ENCODE measurements around the gene LHX4. TPM values are rescaled to one million over a fixed set of nuclear protein-coding genes. Genes with fewer than 3 reads are reported as not detected.
"Not testable (repeated sequence)": the region's sequence is repeated elsewhere in the genome, so short reads cannot be mapped to it uniquely, and the experiment has no call there.

LHX4 gene
- total RNA-seq, 1 donor from 2014 or later = under 0.01 TPM

DNA sequence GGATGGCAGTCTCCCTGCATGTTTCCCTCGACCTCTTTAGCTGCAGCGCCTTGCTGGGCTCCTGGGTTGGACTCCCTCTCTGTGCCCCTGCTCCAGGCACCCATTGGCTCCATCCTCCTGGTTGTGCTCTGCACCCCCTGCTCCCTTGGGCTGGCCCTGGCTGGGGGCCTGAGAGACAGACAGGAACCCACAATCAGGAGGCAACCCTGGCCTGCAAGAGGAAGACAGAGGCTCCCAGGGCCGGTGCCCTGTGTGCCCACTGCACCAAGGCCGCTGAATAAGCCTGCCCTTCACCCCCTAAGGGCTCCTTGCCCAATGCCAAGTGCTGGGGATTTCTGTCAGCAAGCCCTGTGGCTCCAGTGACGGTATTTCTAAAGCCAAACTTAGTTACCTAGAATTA is 31.5 kb upstream of the LHX4 start:
- Histone ChIP-seq H3K36me3 (ENCODE audit: control insufficient read depth, insufficient read depth, low read length) (peaks cover 27% of the 10 kb centered on the region), H3K4me3 (ENCODE audit: low read depth, low read length) (no peak overlapping the region), H3K27me3 (ENCODE audit: control insufficient read depth, insufficient read depth, low read length) (no peaks in the 10 kb centered on the region)
- TF ChIP-seq, protein P1, sequence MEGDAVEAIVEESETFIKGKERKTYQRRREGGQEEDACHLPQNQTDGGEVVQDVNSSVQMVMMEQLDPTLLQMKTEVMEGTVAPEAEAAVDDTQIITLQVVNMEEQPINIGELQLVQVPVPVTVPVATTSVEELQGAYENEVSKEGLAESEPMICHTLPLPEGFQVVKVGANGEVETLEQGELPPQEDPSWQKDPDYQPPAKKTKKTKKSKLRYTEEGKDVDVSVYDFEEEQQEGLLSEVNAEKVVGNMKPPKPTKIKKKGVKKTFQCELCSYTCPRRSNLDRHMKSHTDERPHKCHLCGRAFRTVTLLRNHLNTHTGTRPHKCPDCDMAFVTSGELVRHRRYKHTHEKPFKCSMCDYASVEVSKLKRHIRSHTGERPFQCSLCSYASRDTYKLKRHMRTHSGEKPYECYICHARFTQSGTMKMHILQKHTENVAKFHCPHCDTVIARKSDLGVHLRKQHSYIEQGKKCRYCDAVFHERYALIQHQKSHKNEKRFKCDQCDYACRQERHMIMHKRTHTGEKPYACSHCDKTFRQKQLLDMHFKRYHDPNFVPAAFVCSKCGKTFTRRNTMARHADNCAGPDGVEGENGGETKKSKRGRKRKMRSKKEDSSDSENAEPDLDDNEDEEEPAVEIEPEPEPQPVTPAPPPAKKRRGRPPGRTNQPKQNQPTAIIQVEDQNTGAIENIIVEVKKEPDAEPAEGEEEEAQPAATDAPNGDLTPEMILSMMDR (IDR thresholded peaks at IDR 0.05; ENCODE audit: insufficient read depth, low read length, severe bottlenecking) = no peak
- DNase-seq (ENCODE audit: low read depth) = no peak
- FAIRE-seq = no peak

DNA sequence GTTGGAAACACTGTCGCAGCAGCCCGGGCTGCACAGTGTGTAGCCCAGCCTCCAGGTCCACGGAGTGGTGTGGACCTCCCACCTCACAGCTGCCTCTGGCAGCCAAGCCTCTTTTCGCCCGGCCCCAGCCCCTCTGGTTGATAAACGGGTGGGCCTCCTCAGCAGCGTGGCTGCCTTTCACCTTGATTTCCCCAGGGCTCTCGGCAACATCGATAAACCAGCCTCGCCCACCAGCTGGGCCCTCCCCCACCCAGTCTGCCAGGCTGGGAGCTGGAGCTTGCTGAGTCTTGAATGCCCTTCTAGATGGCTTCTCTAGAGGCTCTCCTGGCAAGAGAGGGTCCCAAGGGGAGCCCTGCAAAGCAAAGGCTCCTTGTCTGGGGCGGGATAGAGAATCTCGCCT is 31.0 kb upstream of the LHX4 start:
- TF ChIP-seq, protein P1 (IDR thresholded peaks at IDR 0.05; ENCODE audit: insufficient read depth, low read length, severe bottlenecking) = no peak
- FAIRE-seq = no peak
- Histone ChIP-seq H3K27me3 (ENCODE audit: control insufficient read depth, insufficient read depth, low read length) (no peaks in the 10 kb centered on the region), H3K4me3 (ENCODE audit: low read depth, low read length) (no peak overlapping the region), H3K36me3 (ENCODE audit: control insufficient read depth, insufficient read depth, low read length) (peaks cover 25% of the 10 kb centered on the region)
- DNase-seq (ENCODE audit: low read depth) = no peak

GRCh38 chr1:180201451-180202200 is 28.4 kb upstream of the LHX4 start:
- Histone ChIP-seq H3K4me3 (ENCODE audit: low read depth, low read length) (no peak overlapping the region), H3K36me3 (ENCODE audit: control insufficient read depth, insufficient read depth, low read length) (peaks cover 12% of the 10 kb centered on the region), H3K27me3 (ENCODE audit: control insufficient read depth, insufficient read depth, low read length) (no peaks in the 10 kb centered on the region)
- DNase-seq (ENCODE audit: low read depth) (no peak), FAIRE-seq (no peak)
- TF ChIP-seq, protein P1 (IDR thresholded peaks at IDR 0.05; ENCODE audit: insufficient read depth, low read length, severe bottlenecking) = no peak

DNA sequence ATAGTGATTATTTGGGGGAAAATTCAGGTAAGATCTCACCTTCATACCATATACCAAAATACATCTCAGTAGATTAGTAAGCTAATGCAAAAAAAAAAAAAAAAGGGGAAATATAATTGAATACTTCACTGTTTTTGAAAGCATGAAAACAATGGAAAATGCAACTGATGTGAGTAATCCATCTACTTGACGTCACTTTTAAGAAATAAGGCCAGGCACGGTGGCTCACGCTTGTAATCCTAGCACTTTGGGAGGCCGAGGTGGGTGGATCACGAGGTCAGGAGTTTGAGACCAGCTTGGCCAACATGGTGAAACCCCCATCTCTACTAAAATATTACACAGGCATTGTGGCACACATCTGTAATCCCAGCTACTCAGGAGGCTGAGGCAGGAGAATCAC is 27.5 kb upstream of the LHX4 start:
- not testable (repeated sequence) for H3K27me3 ChIP-seq (ENCODE audit: control insufficient read depth, insufficient read depth, low read length); DNase-seq (ENCODE audit: low read depth); FAIRE-seq; H3K4me3 ChIP-seq (ENCODE audit: low read depth, low read length); H3K36me3 ChIP-seq (ENCODE audit: control insufficient read depth, insufficient read depth, low read length)

DNA sequence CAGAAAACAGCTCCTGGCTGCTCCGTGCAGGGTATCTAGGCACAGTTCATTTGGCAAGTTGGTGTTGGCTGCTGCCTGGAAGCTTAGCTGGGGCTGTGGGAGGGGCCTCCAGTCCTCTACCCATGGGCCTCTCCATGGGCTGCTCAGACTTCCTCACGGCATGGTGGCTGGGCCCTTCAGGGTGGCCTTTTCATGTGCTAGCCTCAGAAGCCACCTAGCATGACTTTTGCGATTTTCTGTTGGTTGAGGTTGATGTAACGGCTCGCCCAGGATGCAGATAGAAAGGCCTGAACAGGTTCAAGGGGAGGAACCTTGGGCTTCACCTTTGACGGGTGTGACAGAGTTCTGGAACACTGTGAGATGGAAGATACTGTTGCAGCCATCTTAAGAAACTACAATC is 25.8 kb upstream of the LHX4 start:
- FAIRE-seq = no peak

DNA sequence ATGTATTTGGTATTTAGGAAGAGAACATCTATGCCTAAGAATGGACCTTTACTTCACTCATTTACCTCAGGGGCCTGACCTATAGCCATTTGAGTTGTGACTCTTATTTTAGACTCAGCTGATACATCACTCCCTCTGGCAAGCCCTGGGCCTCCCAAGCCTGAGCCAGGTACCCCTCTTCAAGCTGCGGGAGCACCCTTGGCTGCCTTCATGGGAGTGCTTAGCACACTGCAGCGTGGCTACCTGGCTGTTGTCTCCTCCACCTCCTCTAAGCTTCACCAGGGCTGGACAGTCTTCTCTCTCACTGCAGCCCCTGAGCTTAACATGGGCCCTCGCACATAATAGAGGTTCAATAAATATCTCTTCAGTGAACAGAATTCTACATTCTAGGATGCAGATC is 23.5 kb upstream of the LHX4 start:
- DNase-seq (ENCODE audit: low read depth) (no peak), FAIRE-seq (no peak)
- TF ChIP-seq, protein P1 (IDR thresholded peaks at IDR 0.05; ENCODE audit: insufficient read depth, low read length, severe bottlenecking) = no peak
- H3K27me3 ChIP-seq (ENCODE audit: control insufficient read depth, insufficient read depth, low read length) = no peaks in the 10 kb centered on the region
- no peak overlapping the region for H3K4me3 ChIP-seq (ENCODE audit: low read depth, low read length)
- H3K36me3 ChIP-seq (ENCODE audit: control insufficient read depth, insufficient read depth, low read length) = no peaks in the 10 kb centered on the region

More for the DNA sequence above, 25.8 kb upstream of the LHX4 start:
- no peak for DNase-seq (ENCODE audit: low read depth)
- Histone ChIP-seq H3K27me3 (ENCODE audit: control insufficient read depth, insufficient read depth, low read length) (no peaks in the 10 kb centered on the region), H3K36me3 (ENCODE audit: control insufficient read depth, insufficient read depth, low read length) (no peaks in the 10 kb centered on the region), H3K4me3 (ENCODE audit: low read depth, low read length) (no peak overlapping the region)
- TF ChIP-seq, protein P1 (IDR thresholded peaks at IDR 0.05; ENCODE audit: insufficient read depth, low read length, severe bottlenecking) = no peak

All from bronchial epithelial cell (primary cell).